Pancreas (tissue), 10 donors: ENCODE data around the gene TRIM3. TPM values are rescaled to one million over a fixed set of nuclear protein-coding genes. Genes with fewer than 3 reads are reported as not detected.

Experiments used
- ATAC-seq, 4 donors: fragments of 200-7000 bp; cut with Tn5 transposase; one replicate each; pipeline versions ENCODE4 v1.8.0 to v1.9.1; 2020; ENCODE audit warnings: mild to moderate bottlenecking in 4 of 4, moderate library complexity in 4 of 4
- DNase-seq, 6 donors: peaks; one replicate each; pipeline ENCODE4 v3.0.0-alpha.2; 2020
- FAIRE-seq: peaks from 2 replicates; lab custom pipeline; 2012; peaks lifted over from hg19 to GRCh38; lab: Jason Lieb, UNC
- H3K27ac ChIP-seq, 4 donors: fragments of 200-600 bp; sonication (generic); 1 replicate in 3 of 4; 2 replicates in 1 of 4; pipeline versions ENCODE4 v1.5.0 to v1.8.0; 2020
- H3K27me3 ChIP-seq, 4 donors: fragments of 200-600 bp; one replicate each; pipeline ENCODE4 v1.8.0; 2021
- H3K36me3 ChIP-seq, 3 donors: fragments of 200-600 bp; sonication (generic) in 1 of 3; one replicate each; pipeline versions ENCODE4 v1.5.0 to v1.8.0; 2020 to 2021
- H3K4me1 ChIP-seq, 3 donors: fragments of 200-600 bp; one replicate each; pipeline ENCODE4 v1.8.0; 2021
- H3K4me3 ChIP-seq, 4 donors: fragments of 200-600 bp; sonication (generic) in 2 of 4; one replicate each; pipeline versions ENCODE4 v1.5.0 to v1.8.0; 2020 to 2021
- H3K9me3 ChIP-seq, 4 donors: fragments of 200-600 bp; one replicate each; pipeline ENCODE4 v1.8.0; 2021
- WGBS, 2 donors: extraction: QIAGEN DNeasy Blood & Tissue Kit; methylation state at CpG; one replicate each; pipeline ENCODE4 v1.1.7; 2013; 5-methylcytosine and 5-hydroxymethylcytosine counted together
- intact Hi-C, 3 donors: fragments of 100-400 bp; cut with DNase I; formaldehyde crosslinking; loops; one replicate each; pipeline versions ENCODE4 v1.11.1 to v1.14.2; 2022
- polyA plus RNA-seq, 2 donors: library from polyadenylated mRNA; stranded (reverse); fragments of 200-250 nt; gene quantifications; one replicate each; pipeline ENCODE4 v1.2.3, GENCODE V29; 2013
- total RNA-seq, 6 donors: library from RNA; stranded (reverse); fragmentation: NEBNext Ultra II Directional in 4 of 6; extraction: Animal tissue kit (Norgen Biotek cat#: 25700) in 4 of 6; gene quantifications; one replicate each; pipeline versions ENCODE4 v1.2.1 to v1.2.4, GENCODE V29; 2021 to 2023
- TF ChIP-seq, protein P1 (sequence below), 4 donors: fragments of 200-600 bp; sonication (generic) in 3 of 4; IDR thresholded peaks; one replicate each; pipeline versions ENCODE4 v1.5.0 to v1.8.0; 2021; ENCODE audit warnings: antibody characterized with exemption in 4 of 4
- donor health status: healthy with polysubstance abuse.
- donor health status: DM: no; HTN: no; CAD: no; lungs with moderate emphysema.
- donor health status: DM: no; HTN: no; CAD: no.
- donor health status: control.
- donor health status: control.
- donor health status: Bipolar disorder and iron deficiency.
- donor health status: DM: yes; HTN: yes; CAD: no.
- donor health status: DM: no; HTN: no; CAD: no.
- donor health status: DM: no; HTN: no; CAD: no.
- donor health status: DM: yes; HTN: yes; CAD: no.

TRIM3 gene
- total and polyA plus RNA-seq, 8 donors = 5.2 to 30.8 (median 7.6) TPM

DNA sequence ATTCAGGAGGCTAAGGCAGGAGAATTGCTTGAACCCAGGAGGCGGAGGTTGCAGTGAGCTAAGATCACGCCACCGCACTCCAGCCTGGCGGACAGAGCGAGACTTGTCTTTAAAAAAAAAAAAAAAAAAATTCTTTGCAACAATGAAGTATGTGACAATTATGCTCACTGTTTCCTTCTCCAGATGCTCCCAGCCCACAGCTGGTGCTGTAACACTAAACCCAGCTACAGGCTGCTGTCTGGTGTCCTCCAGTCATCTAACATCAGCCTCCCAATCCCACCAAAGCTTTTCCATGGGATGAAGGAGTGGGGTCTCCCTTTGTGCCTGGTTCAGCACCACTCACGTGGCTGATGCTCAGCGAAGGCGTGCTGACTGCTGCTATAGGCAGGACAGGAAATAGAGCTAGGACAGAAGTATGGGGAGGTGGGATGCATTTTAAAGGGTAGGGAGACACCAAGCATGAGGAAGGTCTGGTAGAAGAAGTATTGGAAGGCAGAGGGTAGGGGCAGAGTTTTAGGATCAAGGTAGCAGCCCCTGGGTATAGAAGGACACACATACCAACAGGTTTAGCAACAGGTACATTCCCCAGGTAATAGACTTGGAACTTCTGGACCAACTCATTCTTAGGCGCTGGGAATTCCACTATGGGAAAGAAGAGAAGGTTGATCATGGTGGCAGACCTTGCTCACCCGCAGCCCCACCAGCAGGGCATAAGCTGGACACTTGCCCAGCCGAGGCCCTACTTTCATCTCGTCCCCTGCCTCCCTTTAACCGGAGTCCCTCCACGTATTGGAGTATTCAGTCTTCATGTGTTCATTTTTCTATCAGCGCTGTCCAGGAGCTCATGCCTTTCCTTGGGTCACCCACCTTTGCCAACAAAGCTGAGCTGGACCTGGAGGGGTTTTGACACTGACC is 73.1 kb downstream of the TRIM3 start:
- 92 to 97% methylated on average over 15 of the region's 15 CpGs for WGBS, 2 donors
- Histone ChIP-seq H3K9me3 (no peaks in the 10 kb centered on the region), H3K4me1 (no peaks in the 10 kb centered on the region), H3K27me3 (no peaks in the 10 kb centered on the region), H3K4me3 (no peak overlapping the region), H3K36me3 (no peaks in the 10 kb centered on the region), H3K27ac (no peak overlapping the region)
- TF ChIP-seq, protein P1, sequence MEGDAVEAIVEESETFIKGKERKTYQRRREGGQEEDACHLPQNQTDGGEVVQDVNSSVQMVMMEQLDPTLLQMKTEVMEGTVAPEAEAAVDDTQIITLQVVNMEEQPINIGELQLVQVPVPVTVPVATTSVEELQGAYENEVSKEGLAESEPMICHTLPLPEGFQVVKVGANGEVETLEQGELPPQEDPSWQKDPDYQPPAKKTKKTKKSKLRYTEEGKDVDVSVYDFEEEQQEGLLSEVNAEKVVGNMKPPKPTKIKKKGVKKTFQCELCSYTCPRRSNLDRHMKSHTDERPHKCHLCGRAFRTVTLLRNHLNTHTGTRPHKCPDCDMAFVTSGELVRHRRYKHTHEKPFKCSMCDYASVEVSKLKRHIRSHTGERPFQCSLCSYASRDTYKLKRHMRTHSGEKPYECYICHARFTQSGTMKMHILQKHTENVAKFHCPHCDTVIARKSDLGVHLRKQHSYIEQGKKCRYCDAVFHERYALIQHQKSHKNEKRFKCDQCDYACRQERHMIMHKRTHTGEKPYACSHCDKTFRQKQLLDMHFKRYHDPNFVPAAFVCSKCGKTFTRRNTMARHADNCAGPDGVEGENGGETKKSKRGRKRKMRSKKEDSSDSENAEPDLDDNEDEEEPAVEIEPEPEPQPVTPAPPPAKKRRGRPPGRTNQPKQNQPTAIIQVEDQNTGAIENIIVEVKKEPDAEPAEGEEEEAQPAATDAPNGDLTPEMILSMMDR (IDR thresholded peaks at IDR 0.05) = no peak
- ATAC-seq (no peak), FAIRE-seq (no peak), DNase-seq (no peak)
- intact Hi-C loops = no loop called here

Other genes with a start within 250 kb of the TRIM3 start
- gene FHIP1B, start 239.3 kb downstream of the TRIM3 start, total RNA-seq = 10 to 100 TPM; 13.0 to 28.1 (median 18.4) TPM
- 10 to 100 TPM; 74.3 to 82.9 TPM for gene FHIP1B, start 239.3 kb downstream of the TRIM3 start, polyA plus RNA-seq
- under 1 TPM; 0.12 to 0.28 (median 0.22) TPM for gene CNGA4, start 234.9 kb downstream of the TRIM3 start, total RNA-seq
- under 1 TPM; 0.14 to 0.46 TPM for gene CNGA4, start 234.9 kb downstream of the TRIM3 start, polyA plus RNA-seq
- gene CCKBR, start 214.1 kb downstream of the TRIM3 start, total RNA-seq = 10 to 100 TPM in 2 of 6 donors, 1 to 10 TPM in 4; 1.3 to 19.7 (median 3.1) TPM
- gene CCKBR, start 214.1 kb downstream of the TRIM3 start, polyA plus RNA-seq = 1 to 10 TPM; 2.5 to 7.7 TPM
- gene CAVIN3, start 153.4 kb downstream of the TRIM3 start, total RNA-seq = 10 to 100 TPM in 5 of 6 donors, 1 to 10 TPM in 1; 9.7 to 16.7 (median 14.7) TPM
- 10 to 100 TPM; 20.8 to 28.7 TPM for gene CAVIN3, start 153.4 kb downstream of the TRIM3 start, polyA plus RNA-seq
- 10 to 100 TPM; 19.4 to 32.3 (median 28.4) TPM for gene SMPD1, start 83.5 kb downstream of the TRIM3 start, total RNA-seq
- 10 to 100 TPM; 30.6 to 62.0 TPM for gene SMPD1, start 83.5 kb downstream of the TRIM3 start, polyA plus RNA-seq
- gene APBB1, start 54.8 kb downstream of the TRIM3 start, total RNA-seq = 10 to 100 TPM; 11.4 to 23.0 (median 13.9) TPM
- 10 to 100 TPM; 22.7 to 69.3 TPM for gene APBB1, start 54.8 kb downstream of the TRIM3 start, polyA plus RNA-seq
- 1 to 10 TPM in 5 of 6 donors, under 1 TPM in 1; 0.91 to 4.1 (median 1.8) TPM for gene HPX, start 33.0 kb downstream of the TRIM3 start, total RNA-seq
- gene HPX, start 33.0 kb downstream of the TRIM3 start, polyA plus RNA-seq = 1 to 10 TPM; 4.2 to 5.2 TPM
- gene ARFIP2, start 7.4 kb upstream of the TRIM3 start, total RNA-seq = 10 to 100 TPM; 30.5 to 44.9 (median 35.0) TPM
- 10 to 100 TPM; 53.7 to 92.0 TPM for gene ARFIP2, start 7.4 kb upstream of the TRIM3 start, polyA plus RNA-seq
- gene TIMM10B, start 7.6 kb upstream of the TRIM3 start, total RNA-seq = 10 to 100 TPM; 11.8 to 20.9 (median 16.1) TPM
- 10 to 100 TPM in 1 of 2 donors, 1 to 10 TPM in 1; 8.2 to 19.4 TPM for gene TIMM10B, start 7.6 kb upstream of the TRIM3 start, polyA plus RNA-seq
- 1 to 10 TPM; 1.9 to 4.3 (median 3.2) TPM for gene DNHD1, start 23.3 kb upstream of the TRIM3 start, total RNA-seq
- 10 to 100 TPM in 1 of 2 donors, 1 to 10 TPM in 1; 9.5 to 11.2 TPM for gene DNHD1, start 23.3 kb upstream of the TRIM3 start, polyA plus RNA-seq
- 10 to 100 TPM in 2 of 6 donors, 1 to 10 TPM in 4; 6.3 to 15.0 (median 8.7) TPM for gene RRP8, start 129.7 kb upstream of the TRIM3 start, total RNA-seq
- gene RRP8, start 129.7 kb upstream of the TRIM3 start, polyA plus RNA-seq = 10 to 100 TPM; 16.6 to 25.0 TPM
- gene ILK, start 129.8 kb upstream of the TRIM3 start, total RNA-seq = 10 to 100 TPM; 47.9 to 90.0 (median 67.4) TPM
- gene ILK, start 129.8 kb upstream of the TRIM3 start, polyA plus RNA-seq = 100 to 1,000 TPM in 1 of 2 donors, 10 to 100 TPM in 1; 98.5 to 137 TPM
- gene TAF10, start 138.3 kb upstream of the TRIM3 start, total RNA-seq = 10 to 100 TPM; 53.5 to 96.7 (median 75.6) TPM
- gene TAF10, start 138.3 kb upstream of the TRIM3 start, polyA plus RNA-seq = 100 to 1,000 TPM; 116 TPM
- gene TPP1, start 145.5 kb upstream of the TRIM3 start, total RNA-seq = 10 to 100 TPM; 19.6 to 88.6 (median 24.6) TPM
- gene TPP1, start 145.5 kb upstream of the TRIM3 start, polyA plus RNA-seq = 10 to 100 TPM; 21.0 to 33.0 TPM
- 1 to 10 TPM; 2.3 to 4.1 (median 3.3) TPM for gene DCHS1, start 181.9 kb upstream of the TRIM3 start, total RNA-seq
- 1 to 10 TPM; 4.0 to 4.8 TPM for gene DCHS1, start 181.9 kb upstream of the TRIM3 start, polyA plus RNA-seq
- 10 to 100 TPM; 10.6 to 24.5 (median 19.8) TPM for gene MRPL17, start 209.4 kb upstream of the TRIM3 start, total RNA-seq
- 10 to 100 TPM; 33.6 to 33.8 TPM for gene MRPL17, start 209.4 kb upstream of the TRIM3 start, polyA plus RNA-seq